Stomach (tissue), 9 donors: ENCODE measurements around the gene PPP1R12B. TPM values are rescaled to one million over a fixed set of nuclear protein-coding genes. Genes with fewer than 3 reads are reported as not detected.
"Not testable (repeated sequence)": the region's sequence is repeated elsewhere in the genome, so short reads cannot be mapped to it uniquely, and the experiment has no call there.

Experiments
- DNase-seq, 2 donors: peaks; one replicate each; pipeline versions ENCODE4 v3.0.0 to v3.0.0-alpha.2; 2013 to 2019
- H3K27ac ChIP-seq, 5 donors: fragments of 200-600 bp in 4 of 5; sonication (generic) in 4 of 5; one replicate each; pipeline ENCODE4 v1.5.1; 2013 to 2019; ENCODE audit warnings: mild to moderate bottlenecking in 1 of 5, moderate library complexity in 1 of 5
- H3K27me3 ChIP-seq, 3 donors: fragments of 200-600 bp; sonication (generic); one replicate each; pipeline ENCODE4 v1.5.1; 2017 to 2019; ENCODE audit warnings: mixed run types in 1 of 3
- H3K36me3 ChIP-seq, 4 donors: fragments of 200-600 bp; sonication (generic); 1 replicate in 3 of 4; 2 replicates in 1 of 4; pipeline ENCODE4 v1.5.1; 2016 to 2019
- H3K4me1 ChIP-seq, 4 donors: fragments of 200-600 bp; sonication (generic); one replicate each; pipeline ENCODE4 v1.5.1; 2016 to 2019
- H3K4me3 ChIP-seq, 4 donors: fragments of 200-600 bp; sonication (generic) in 3 of 4; one replicate each; pipeline ENCODE4 v1.5.1; 2016 to 2019; ENCODE audit warnings: mild to moderate bottlenecking in 1 of 4
- H3K9me3 ChIP-seq, 4 donors: fragments of 200-600 bp; sonication (generic); one replicate each; pipeline ENCODE4 v1.5.1; 2016 to 2019
- EP300 ChIP-seq: sonication (generic); formaldehyde crosslinking; IDR thresholded peaks from one replicate; pipeline ENCODE4 v1.6.1; 2017; ENCODE audit warnings: antibody characterized with exemption
- POLR2A ChIP-seq, 4 donors: fragments of 450-650 bp; IDR thresholded peaks; one replicate each; pipeline ENCODE4 v1.6.1; 2016; ENCODE audit warnings: antibody characterized with exemption in 4 of 4, control low read depth in 2 of 4, mild to moderate bottlenecking in 1 of 4, moderate library complexity in 1 of 4
- POLR2AphosphoS5 ChIP-seq, 3 donors: sonication (generic); formaldehyde crosslinking; IDR thresholded peaks; one replicate each; pipeline ENCODE4 v1.6.1; 2016; ENCODE audit warnings: antibody characterized with exemption in 3 of 3
- WGBS, 5 donors: extraction: QIAGEN DNeasy Blood & Tissue Kit in 3 of 5; methylation state at CpG; one replicate each; pipeline versions ENCODE4 v1.1.5 to v1.1.7; 2013 to 2018; 5-methylcytosine and 5-hydroxymethylcytosine counted together
- intact Hi-C: fragments of 100-400 bp; cut with DNase I; formaldehyde crosslinking; loops from one replicate; pipeline ENCODE4 v1.15.1; 2023; ENCODE audit warnings: low total_unique reads
- polyA plus RNA-seq, 3 donors: library from polyadenylated mRNA; stranded (reverse); fragments of 200-250 nt; gene quantifications; one replicate each; pipeline ENCODE4 v1.2.3, GENCODE V29; 2013
- total RNA-seq, 5 donors: library from RNA; depleted of rRNA; stranded (reverse); fragments of >200 nt; gene quantifications; one replicate each; pipeline versions ENCODE4 v1.1.0 to v1.2.3, GENCODE V29; 2014 to 2016
- TF ChIP-seq, protein P1 (sequence below), 7 experiments: fragments of 450-650 bp in 4 of 7; fragments of 200-600 bp in 3 of 7; sonication (generic) in 3 of 7; IDR thresholded peaks; one replicate each; pipeline ENCODE4 v1.5.1; 2016 to 2019; ENCODE audit warnings: antibody characterized with exemption in 7 of 7, control low read depth in 2 of 7, mild to moderate bottlenecking in 1 of 7
- donor health status: healthy with polysubstance abuse.
- donor health status: Bipolar disorder and iron deficiency.
- donor health status: healthy.

The PPP1R12B gene
- total and polyA plus RNA-seq, 8 donors: 9.7 to 352 (median 96.0) TPM

GRCh38 chr1:202624088-202624780 lies 275.7 kb downstream of the PPP1R12B start:
- intact Hi-C loops: no loop called here
- H3K4me3 ChIP-seq: no peak overlapping the region
- H3K36me3 ChIP-seq: no peaks in the 10 kb centered on the region
- H3K4me1 ChIP-seq: peaks cover 3 to 35% (median 16%) of the 10 kb centered on the region in 4 donors
- WGBS, 5 donors: 82 to 92% (median 89%) methylated on average over 7 of the region's 7 CpGs
- no peaks in the 10 kb centered on the region for H3K9me3 ChIP-seq
- peak in 1 of 4 donors; percentile 42 for TF ChIP-seq POLR2A (IDR thresholded peaks at IDR 0.05)
- TF ChIP-seq EP300: no peak
- peaks cover 0 to 46% (median 0%) of the 10 kb centered on the region in 3 donors for H3K27me3 ChIP-seq
- no peak for DNase-seq
- H3K27ac ChIP-seq: no peak overlapping the region

DNA sequence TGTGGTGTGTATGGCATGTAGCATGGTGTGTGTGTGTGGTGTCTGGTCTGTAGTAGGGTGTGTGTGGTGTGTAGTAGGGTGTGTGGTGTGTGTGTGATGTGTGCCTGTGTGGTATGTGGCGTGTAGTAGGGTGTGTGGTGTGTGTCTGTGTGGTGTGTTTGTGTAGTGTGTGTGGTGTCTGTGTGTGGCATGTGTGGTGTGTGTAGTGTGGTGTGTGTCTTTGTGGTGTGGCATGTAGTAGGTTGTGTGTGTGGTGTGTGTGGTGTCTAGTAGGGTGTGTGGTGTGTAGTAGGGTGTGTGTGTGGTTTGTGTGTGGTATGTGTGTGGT lies 276.2 kb downstream of the PPP1R12B start:
- WGBS, 5 donors: 48 to 94% (median 70%) methylated on average over 1 of the region's 1 CpG
- Histone ChIP-seq H3K27ac (no peak overlapping the region), H3K9me3 (no peaks in the 10 kb centered on the region), H3K36me3 (no peaks in the 10 kb centered on the region), H3K4me1 (peaks cover 0 to 30% (median 12%) of the 10 kb centered on the region in 4 donors), H3K27me3 (peaks cover 0 to 46% (median 0%) of the 10 kb centered on the region in 3 donors), H3K4me3 (no peak overlapping the region)
- intact Hi-C loops: no loop called here
- no peak for TF ChIP-seq POLR2AphosphoS5 (IDR thresholded peaks at IDR 0.05)
- TF ChIP-seq EP300: no peak
- TF ChIP-seq, protein P1, sequence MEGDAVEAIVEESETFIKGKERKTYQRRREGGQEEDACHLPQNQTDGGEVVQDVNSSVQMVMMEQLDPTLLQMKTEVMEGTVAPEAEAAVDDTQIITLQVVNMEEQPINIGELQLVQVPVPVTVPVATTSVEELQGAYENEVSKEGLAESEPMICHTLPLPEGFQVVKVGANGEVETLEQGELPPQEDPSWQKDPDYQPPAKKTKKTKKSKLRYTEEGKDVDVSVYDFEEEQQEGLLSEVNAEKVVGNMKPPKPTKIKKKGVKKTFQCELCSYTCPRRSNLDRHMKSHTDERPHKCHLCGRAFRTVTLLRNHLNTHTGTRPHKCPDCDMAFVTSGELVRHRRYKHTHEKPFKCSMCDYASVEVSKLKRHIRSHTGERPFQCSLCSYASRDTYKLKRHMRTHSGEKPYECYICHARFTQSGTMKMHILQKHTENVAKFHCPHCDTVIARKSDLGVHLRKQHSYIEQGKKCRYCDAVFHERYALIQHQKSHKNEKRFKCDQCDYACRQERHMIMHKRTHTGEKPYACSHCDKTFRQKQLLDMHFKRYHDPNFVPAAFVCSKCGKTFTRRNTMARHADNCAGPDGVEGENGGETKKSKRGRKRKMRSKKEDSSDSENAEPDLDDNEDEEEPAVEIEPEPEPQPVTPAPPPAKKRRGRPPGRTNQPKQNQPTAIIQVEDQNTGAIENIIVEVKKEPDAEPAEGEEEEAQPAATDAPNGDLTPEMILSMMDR (IDR thresholded peaks at IDR 0.05): no peak
- no peak for TF ChIP-seq POLR2A (IDR thresholded peaks at IDR 0.05)
- no peak for DNase-seq

GRCh38 chr1:202625416-202626360 lies 277.2 kb downstream of the PPP1R12B start:
- Histone ChIP-seq H3K9me3 (no peaks in the 10 kb centered on the region), H3K27me3 (peaks cover 0 to 56% (median 0%) of the 10 kb centered on the region in 3 donors), H3K27ac (no peak overlapping the region), H3K4me1 (peaks cover 0 to 30% (median 12%) of the 10 kb centered on the region in 4 donors), H3K36me3 (no peaks in the 10 kb centered on the region), H3K4me3 (no peak overlapping the region)
- peak; percentile 74 to 88 for DNase-seq
- TF ChIP-seq, protein P1 (IDR thresholded peaks at IDR 0.05): peak in 5 of 7 experiments; percentile 27 to 72 (median 60)
- TF ChIP-seq POLR2A (IDR thresholded peaks at IDR 0.05) (no peak), EP300 (no peak), POLR2AphosphoS5 (IDR thresholded peaks at IDR 0.05) (no peak)
- 32 to 55% (median 38%) methylated on average over 16 to 28 of the region's 28 CpGs for WGBS, 5 donors
- intact Hi-C loops: no loop called here

DNA sequence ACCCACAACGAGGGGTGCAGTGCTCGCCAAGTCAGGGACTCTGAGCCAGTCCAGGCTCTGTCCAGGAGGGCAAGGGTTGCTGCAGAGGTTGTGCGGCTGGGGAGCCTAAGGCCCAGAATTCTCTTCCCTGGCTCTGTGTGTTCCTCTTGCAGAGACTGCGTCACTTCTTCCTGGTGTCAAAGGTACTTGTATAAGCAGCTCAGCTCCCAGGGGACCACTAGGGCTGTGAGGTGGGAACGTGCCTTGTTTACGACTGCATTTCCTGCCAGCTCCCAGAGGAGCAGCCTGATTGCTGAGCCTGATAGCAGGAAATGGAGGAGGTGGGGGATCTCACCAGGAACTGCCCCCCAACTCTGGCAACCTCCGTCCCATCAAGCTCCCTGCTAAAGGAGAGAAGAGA lies 278.5 kb downstream of the PPP1R12B start:
- intact Hi-C loops, H3K36me3 ChIP-seq, H3K9me3 ChIP-seq, H3K4me3 ChIP-seq, H3K27ac ChIP-seq: not testable (repeated sequence)
- whole genome bisulfite sequencing, 5 donors: 62 to 73% (median 67%) methylated on average over 6 to 7 of the region's 7 CpGs
- peak in 1 of 2 donors; percentile 36 for DNase-seq
- H3K4me1 ChIP-seq: peaks cover 0 to 30% (median 12%) of the 10 kb centered on the region in 4 donors
- peaks cover 0 to 69% (median 0%) of the 10 kb centered on the region in 3 donors for H3K27me3 ChIP-seq

- no peaks in the 10 kb centered on the region for H3K9me3 ChIP-seq
- H3K27me3 ChIP-seq: peaks cover 0 to 76% (median 0%) of the 10 kb centered on the region in 3 donors
- DNase-seq: no peak
- H3K36me3 ChIP-seq: no peaks in the 10 kb centered on the region
- no peak overlapping the region for H3K4me3 ChIP-seq
- H3K27ac ChIP-seq: no peak overlapping the region
- intact Hi-C loops: no loop called here
- H3K4me1 ChIP-seq: peaks cover 0 to 23% (median 9%) of the 10 kb centered on the region in 4 donors
- TF ChIP-seq, protein P1 (IDR thresholded peaks at IDR 0.05): no peak
- no peak for TF ChIP-seq EP300
- TF ChIP-seq POLR2A (IDR thresholded peaks at IDR 0.05): no peak
- TF ChIP-seq POLR2AphosphoS5 (IDR thresholded peaks at IDR 0.05): no peak
- 78 to 89% (median 86%) methylated on average over 10 to 13 of the region's 13 CpGs for WGBS, 5 donors
These were observed 279.5 kb downstream of the PPP1R12B start for GRCh38 chr1:202627841-202628565.
